PFSK-1 (cell line): ENCODE results near the gene CBL.

ENCODE experiments used
- FOXP2 ChIP-seq: optimal IDR thresholded peaks from 2 replicates; pipeline ENCODE3; 2011; ENCODE audit warnings: borderline replicate concordance, control low read depth, inconsistent platforms; ENCODE audit not compliant: insufficient read depth; ENCODE audit errors: extremely low read length, extremely low read depth
- POLR2AphosphoS5 ChIP-seq: IDR thresholded peaks from 2 replicates; pipeline ENCODE4 v1.6.1; 2012; ENCODE audit warnings: low read depth, mild to moderate bottlenecking, control low read depth, low read length, moderate library complexity
- SIN3A ChIP-seq: IDR thresholded peaks from 2 replicates; pipeline ENCODE4 v1.6.1; 2012; ENCODE audit warnings: mild to moderate bottlenecking, low read length, moderate library complexity, borderline replicate concordance; ENCODE audit not compliant: insufficient read depth
- TAF1 ChIP-seq: IDR thresholded peaks from 2 replicates; pipeline ENCODE4 v1.6.1; 2012; ENCODE audit warnings: low read length, control low read depth, borderline replicate concordance; ENCODE audit not compliant: insufficient read depth
- TF ChIP-seq, protein P1 (sequence below), 2 experiments: IDR thresholded peaks; 2 replicates each; pipeline versions ENCODE4 v1.6.1 to v1.8.0; 2011 to 2012; ENCODE audit warnings: low read depth in 2 of 2, low read length in 2 of 2, control low read depth in 1 of 2, inconsistent platforms in 1 of 2, mild to moderate bottlenecking in 1 of 2, moderate library complexity in 1 of 2; ENCODE audit not compliant: insufficient read depth in 1 of 2

CBL gene

DNA sequence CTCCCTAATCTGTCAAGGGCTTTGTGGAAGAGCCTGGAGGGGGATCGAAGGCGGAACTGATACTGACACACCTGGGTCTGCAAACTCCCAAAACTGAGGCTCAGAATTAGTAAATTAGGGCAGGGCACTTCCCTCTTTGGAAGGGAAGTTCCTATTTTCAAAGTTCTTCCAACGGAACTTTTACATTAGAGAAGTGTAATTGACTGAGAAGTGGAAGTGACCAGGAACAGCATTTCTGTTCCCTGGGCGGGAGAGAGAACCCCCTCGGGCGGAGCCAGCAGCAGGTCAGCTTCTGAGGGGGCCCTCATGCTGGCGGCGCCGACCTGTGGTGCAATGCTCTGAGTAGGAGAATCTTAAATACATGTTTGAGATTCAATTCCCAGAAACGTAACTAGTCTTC lies 1.1 kb upstream of the CBL start:
- TF ChIP-seq, protein P1, sequence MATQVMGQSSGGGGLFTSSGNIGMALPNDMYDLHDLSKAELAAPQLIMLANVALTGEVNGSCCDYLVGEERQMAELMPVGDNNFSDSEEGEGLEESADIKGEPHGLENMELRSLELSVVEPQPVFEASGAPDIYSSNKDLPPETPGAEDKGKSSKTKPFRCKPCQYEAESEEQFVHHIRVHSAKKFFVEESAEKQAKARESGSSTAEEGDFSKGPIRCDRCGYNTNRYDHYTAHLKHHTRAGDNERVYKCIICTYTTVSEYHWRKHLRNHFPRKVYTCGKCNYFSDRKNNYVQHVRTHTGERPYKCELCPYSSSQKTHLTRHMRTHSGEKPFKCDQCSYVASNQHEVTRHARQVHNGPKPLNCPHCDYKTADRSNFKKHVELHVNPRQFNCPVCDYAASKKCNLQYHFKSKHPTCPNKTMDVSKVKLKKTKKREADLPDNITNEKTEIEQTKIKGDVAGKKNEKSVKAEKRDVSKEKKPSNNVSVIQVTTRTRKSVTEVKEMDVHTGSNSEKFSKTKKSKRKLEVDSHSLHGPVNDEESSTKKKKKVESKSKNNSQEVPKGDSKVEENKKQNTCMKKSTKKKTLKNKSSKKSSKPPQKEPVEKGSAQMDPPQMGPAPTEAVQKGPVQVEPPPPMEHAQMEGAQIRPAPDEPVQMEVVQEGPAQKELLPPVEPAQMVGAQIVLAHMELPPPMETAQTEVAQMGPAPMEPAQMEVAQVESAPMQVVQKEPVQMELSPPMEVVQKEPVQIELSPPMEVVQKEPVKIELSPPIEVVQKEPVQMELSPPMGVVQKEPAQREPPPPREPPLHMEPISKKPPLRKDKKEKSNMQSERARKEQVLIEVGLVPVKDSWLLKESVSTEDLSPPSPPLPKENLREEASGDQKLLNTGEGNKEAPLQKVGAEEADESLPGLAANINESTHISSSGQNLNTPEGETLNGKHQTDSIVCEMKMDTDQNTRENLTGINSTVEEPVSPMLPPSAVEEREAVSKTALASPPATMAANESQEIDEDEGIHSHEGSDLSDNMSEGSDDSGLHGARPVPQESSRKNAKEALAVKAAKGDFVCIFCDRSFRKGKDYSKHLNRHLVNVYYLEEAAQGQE (IDR thresholded peaks at IDR 0.05; ENCODE audit: insufficient read depth in 1 of 2, low read depth in 2 of 2, low read length in 2 of 2), result no peak
- TF ChIP-seq POLR2AphosphoS5 (no peak), FOXP2 (no peak), SIN3A (no peak)

DNA sequence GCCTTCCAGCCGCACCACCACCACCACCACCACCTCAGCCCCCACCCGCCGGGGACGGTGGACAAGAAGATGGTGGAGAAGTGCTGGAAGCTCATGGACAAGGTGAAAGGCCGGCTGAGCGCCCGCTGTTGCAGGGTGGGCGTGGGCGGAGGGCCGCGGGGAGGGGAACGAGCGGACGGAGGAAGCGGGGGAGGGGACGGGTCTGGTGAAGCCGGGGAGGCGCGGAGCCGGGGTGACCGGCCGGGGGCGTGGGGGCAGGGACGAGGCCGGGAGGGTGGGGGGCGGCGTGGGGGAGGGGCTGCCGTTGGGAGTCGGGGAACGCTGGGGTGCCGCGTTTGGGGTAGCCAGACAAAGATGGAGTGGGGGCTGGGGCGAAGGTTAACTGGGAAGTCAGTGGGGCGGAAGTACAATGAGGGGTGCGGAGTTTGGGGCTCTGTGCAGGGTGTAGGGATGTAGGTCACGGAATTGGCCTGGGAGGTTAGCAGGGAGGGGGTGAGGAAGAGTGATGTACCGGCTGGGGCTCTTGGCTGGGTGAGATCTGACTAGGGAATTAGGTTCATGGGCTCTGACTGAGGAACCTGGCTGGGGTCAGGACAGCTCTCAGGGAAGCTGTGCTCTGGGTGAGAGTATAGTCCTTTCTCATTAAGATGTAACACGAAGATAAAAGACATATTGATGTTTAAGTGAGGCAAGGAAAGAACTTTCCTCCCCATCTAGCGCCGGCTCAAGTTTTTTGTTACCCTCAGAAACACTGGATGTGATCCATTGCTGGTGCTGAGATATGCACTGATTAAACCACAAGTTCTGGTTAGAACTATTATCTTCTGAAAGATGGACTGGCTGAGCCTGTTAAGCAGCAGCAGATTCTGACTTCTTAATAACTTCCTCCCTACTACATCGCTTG lies 624 bp downstream of the CBL start:
- TF ChIP-seq TAF1, result no peak
- TF ChIP-seq FOXP2, result no peak
- no peak; the same call in 1 of the 2 replicates for TF ChIP-seq SIN3A
- TF ChIP-seq, protein P1 (IDR thresholded peaks at IDR 0.05; ENCODE audit: insufficient read depth in 1 of 2, low read depth in 2 of 2, low read length in 2 of 2), result no peak
- TF ChIP-seq POLR2AphosphoS5, result no peak

DNA sequence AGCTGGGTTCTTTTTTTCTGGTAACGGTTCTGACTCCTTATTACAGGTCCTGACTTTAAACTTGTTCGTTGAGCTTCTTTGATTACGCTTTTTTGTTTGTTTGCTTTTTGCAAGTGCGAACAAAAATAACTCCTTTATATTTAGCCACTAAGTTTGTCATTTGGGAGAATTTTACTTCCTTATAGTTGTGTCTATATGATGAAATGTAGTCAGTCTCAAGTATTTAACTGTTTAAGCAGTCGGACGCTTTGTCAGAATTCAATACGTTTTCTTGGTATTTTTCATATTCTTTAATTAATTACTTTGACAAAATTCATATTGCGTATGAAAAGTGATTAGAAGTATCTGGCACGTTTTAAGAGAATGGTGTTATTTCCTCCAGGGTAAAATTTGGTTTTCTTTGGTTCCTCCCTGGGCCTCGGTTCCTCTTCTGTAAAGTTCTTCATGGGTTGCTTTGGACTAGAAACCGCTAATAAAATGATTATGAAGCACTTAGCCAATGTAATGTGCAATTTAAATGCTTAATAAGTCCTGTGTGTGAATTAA lies 1.3 kb downstream of the CBL start:
- TF ChIP-seq TAF1 (no peak), FOXP2 (no peak), POLR2AphosphoS5 (no peak), SIN3A (no peak)
- TF ChIP-seq, protein P1 (IDR thresholded peaks at IDR 0.05; ENCODE audit: insufficient read depth in 1 of 2, low read depth in 2 of 2, low read length in 2 of 2), result no peak

DNA sequence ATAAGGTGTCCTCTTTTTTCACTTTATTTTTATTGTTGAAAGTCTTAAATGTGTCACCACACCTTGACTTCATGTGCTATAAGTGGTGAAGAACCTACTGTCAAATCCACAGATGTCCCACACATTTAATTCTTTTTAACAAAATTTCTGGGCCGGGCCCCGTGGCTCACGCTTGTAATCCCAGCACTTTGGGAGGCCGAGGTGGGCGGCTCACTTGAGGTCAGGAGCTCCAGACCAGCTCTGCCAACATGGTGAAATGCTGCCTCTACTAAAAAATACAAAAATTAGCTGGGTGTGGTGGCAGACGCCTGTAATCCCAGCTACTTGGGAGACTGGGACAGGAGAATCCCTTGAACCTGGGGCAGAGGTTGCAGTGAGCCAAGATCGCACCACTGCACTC lies 3.0 kb downstream of the CBL start:
- TF ChIP-seq, protein P1 (IDR thresholded peaks at IDR 0.05; ENCODE audit: insufficient read depth in 1 of 2, low read depth in 2 of 2, low read length in 2 of 2), result no peak
- TF ChIP-seq FOXP2 (no peak), POLR2AphosphoS5 (no peak), SIN3A (no peak), TAF1 (no peak)
